GM11168 (cell line): ENCODE measurements around the gene GDE1.

Experiments used
- in situ Hi-C: fragments of 300-500 bp; cut with MboI; formaldehyde crosslinking; loops from one replicate; pipeline ENCODE4 v1.12.0; 2022; ENCODE audit warnings: low sequenced_read_pairs; ENCODE audit not compliant: unreplicated experiment

GDE1 gene

DNA sequence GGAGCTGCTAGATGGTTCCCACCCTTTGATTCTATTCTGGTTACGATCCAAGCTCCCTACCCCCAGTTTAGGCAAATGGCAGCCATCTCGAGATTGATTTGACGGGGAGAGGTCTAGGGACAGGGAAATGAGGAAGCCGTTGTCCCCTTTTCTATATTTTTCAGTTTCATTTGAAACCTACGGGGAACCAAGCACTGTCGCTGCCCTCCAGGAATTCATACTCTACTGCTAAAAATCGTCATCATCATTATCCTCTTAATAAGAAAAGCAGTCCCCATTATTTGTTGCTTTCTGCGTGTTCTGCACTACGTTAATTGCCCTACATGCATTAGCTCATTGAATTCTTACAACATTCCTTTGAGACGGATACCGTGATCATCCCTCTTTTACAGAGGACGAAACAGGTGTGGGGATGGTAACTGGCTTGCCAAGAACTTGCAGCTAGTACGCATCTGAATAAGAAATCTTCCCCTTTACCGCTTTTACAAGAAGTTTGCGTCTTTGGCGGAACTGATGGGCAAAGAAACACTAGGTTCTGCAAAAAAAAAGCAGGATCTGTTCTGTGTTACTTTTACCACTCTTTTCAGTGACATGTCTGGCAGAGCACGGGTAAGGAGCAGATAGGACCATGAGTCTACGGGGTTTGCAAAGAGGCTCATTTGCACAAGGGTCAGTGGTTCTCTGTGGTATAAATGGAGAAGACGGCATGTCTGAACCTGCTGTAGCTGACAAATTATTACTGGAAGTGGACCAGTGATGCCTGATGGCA lies 2.9 kb upstream of the GDE1 start:
- in situ Hi-C loops = loop anchor here (25.0 kb wide), 1 partner anchor 437 kb away; no protein-coding TSS in a partner anchor

DNA sequence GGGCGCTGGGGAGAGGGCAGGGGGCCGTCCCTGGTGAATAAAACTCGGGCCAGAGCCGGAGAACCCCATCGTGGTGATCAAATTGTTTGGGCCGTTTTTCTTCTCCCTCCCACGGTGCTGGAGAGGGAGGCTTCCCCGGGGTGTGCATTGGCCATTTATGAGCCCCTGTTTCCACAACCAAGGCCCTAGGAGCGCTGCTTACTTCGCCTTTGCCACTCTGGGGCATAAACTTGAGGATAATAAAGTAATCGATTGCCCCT lies 2.4 kb upstream of the GDE1 start:
- in situ Hi-C loops = loop anchor here (25.0 kb wide), 1 partner anchor 437 kb away; no protein-coding TSS in a partner anchor

DNA sequence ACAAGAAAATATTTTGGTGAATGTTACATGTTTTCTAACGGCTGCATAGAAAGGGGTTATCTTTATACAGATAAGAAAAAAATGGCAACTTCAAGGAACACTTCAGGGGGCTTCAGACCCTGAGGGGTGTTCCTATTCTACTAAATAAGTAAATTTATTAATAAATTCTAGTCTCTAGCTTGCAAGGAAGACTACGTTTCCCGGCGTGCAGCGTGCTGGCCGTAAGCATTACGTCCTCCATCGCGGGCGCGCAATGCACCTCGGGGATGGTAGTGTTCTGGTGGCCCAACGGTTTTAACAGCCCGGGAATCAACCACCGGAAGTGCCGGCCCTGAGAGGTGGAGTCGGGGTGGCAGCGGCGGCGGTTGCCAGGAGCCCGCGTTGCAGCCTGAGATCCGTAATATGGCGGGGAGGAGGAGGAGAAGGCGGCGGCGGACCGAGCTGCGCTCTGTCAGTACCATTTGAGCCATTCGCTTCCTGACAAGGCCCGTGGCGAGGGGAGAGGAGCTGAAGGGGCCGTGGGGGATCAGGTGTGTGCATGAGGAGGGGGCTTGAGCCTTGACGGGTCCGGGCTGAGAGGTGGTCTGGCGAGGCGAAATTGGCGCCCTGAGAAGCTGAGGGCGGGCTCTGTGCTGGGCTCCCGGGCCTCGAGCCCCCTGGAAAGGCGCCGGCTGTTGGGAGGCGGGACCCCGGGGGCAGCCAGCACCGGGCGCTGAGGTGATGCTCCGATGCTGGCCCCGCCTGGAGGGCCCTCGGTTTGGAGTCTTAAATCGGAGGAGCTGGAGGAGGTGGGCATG lies 1.9 kb upstream of the GDE1 start, which contains the start of gene CCP110:
CCP110 (plus strand) TSS at position 384 of the 797 bp plus-strand sequence. CDS start 3,940 bp downstream, outside the sequence.
- in situ Hi-C loops = loop anchor here (25.0 kb wide), 1 partner anchor 436 kb away; no protein-coding TSS in a partner anchor

DNA sequence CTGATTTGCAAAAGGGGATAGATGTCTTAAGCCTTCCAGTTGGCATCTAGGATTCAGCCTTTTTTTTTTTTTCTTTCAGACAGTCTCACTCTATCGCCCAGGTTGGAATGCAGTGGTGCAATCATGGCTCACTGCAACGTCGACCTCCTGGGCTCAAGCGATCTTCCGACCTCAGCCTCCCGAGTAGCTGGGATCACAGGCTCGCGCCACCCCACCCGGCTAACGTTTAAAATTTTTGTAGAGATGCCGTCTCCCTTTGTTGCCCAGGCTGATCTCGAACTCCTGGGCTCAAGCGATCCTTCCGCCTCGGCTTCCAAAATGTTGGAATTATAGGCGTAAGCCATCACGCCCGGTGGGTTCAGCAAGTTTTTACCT lies 1.3 kb upstream of the GDE1 start:
- in situ Hi-C loops = loop anchor here (25.0 kb wide), 1 partner anchor 436 kb away; no protein-coding TSS in a partner anchor

DNA sequence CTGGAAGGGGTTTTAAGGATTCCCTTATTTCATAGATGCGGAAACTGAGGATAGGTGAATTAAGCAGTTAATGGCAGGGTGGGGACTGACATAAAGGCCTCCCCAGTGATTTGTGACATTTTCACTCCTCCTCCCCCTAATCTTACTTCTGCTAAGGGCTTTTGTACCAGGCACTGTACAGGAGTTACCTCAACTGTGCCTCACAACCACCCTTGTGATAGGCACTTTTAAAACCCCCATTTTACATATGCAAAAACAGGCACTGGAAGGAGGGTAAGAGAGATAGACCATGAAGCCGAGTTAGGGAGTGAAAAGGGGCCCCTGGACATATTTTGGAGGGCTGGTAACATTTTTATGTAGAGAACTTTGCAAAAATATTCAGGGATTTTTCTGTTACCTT lies 862 bp upstream of the GDE1 start:
- in situ Hi-C loops = loop anchor here (25.0 kb wide), 1 partner anchor 435 kb away; no protein-coding TSS in a partner anchor

DNA sequence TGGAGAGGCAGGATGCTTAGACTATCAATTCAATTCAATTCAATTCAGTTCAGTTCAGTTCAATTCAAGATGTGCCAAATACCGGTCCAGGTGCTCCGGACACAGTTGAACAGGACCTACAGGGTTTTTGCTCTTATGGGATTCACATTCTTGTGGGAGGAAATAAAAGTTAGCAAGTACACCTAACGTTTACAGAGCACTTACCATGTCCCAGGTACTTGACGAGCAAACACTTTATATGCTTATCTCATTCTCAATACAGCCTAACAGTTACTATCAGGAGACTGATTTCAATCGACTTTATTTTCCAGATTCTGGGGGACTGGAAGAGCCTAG lies 467 bp upstream of the GDE1 start:
- in situ Hi-C loops = loop anchor here (25.0 kb wide), 1 partner anchor 435 kb away; no protein-coding TSS in a partner anchor

DNA sequence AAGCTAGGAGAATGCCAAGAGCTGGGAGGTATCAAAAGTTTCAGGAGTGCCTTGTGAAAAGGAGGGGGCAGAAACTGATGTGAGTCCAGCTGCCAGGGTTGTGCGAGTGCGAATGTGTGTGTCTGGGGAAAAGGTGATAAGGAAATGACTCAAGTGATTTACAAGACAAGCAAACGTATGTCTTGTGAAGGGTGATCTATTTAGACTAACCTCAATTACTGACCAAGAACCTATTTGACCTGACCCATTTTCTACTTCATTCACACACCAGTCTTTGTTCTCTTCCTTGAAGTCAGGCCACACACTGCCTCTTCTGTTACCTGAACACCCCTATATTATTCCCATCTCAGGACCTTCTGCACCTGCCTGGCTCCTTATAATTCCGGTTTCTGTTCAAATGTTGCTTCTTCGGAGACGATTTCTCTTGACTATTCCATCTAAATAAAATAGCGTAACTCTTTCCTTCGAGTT lies 1.0 kb downstream of the GDE1 start:
- in situ Hi-C loops = loop anchor here (25.0 kb wide), 1 partner anchor 434 kb away; no protein-coding TSS in a partner anchor

DNA sequence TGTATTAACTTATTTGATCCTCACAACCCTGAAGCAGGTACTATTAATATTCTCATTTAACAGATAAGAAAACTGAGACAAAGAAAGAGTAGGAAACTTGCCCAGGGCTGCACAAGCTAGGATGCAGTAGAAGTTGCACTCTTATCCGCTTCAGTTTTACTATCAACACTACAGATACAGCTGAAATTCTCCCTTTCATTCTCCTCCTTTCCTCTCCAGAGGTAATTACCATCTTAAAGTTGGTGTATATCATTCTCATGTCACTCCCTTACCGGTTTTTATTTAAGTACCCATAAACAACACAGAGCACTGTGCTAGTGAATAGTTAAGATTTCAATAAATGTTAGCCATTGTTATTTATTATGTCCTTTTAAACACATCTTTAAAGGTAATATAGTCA lies 3.5 kb downstream of the GDE1 start:
- in situ Hi-C loops = loop anchor here (25.0 kb wide), 1 partner anchor 431 kb away; no protein-coding TSS in a partner anchor

DNA sequence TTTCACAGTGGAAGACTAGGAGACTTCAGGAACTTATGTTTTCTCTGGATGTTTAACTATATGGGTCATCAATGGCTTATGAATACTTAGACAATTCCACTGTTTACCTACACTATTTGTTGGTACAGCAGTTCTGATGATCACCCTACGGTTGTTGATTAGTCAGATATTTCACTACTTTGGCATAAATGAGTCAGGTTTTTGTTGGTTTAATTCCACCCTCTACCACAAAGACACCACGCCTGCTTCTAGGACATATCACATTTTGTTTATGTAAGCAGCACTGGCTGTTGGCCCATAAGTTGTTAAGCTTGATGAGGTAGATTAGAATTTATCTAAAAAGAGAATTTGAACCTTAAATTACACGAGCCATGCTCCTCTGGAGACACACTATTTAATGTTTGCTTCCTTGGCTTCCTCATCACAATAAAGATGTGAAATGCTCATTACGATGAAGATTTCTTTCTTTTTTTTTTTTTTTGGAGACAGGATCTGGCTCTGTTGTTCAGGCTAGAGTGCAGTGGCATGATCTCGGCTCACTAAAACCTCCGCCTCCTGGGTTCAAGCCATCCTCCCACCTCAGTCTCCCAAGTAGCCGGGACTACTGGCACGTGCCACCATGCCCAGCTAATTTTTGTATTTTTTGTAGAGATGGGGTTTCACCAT lies 4.3 kb downstream of the GDE1 start:
- in situ Hi-C loops = loop anchor here (25.0 kb wide), 1 partner anchor 430 kb away; no protein-coding TSS in a partner anchor

DNA sequence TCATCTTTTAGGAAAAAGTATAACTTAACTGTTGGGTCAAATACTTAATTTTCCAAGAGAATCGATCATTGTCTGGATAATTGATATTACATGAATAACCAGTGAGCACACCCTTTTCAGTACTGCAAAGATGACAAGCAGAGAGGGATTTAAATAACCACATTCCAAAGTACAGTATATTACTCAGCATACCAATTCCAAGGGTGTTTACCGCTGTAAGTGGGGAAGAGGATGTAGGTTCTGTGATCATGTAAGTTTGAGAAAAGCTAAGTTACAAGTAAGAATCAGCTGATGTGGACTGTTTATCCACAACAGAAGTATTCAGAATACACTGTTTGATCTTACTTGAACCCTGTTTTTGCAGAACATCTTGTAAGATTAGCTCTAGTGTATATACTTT lies 6.1 kb downstream of the GDE1 start:
- in situ Hi-C loops = loop anchor here (25.0 kb wide), 1 partner anchor 428 kb away; no protein-coding TSS in a partner anchor

DNA sequence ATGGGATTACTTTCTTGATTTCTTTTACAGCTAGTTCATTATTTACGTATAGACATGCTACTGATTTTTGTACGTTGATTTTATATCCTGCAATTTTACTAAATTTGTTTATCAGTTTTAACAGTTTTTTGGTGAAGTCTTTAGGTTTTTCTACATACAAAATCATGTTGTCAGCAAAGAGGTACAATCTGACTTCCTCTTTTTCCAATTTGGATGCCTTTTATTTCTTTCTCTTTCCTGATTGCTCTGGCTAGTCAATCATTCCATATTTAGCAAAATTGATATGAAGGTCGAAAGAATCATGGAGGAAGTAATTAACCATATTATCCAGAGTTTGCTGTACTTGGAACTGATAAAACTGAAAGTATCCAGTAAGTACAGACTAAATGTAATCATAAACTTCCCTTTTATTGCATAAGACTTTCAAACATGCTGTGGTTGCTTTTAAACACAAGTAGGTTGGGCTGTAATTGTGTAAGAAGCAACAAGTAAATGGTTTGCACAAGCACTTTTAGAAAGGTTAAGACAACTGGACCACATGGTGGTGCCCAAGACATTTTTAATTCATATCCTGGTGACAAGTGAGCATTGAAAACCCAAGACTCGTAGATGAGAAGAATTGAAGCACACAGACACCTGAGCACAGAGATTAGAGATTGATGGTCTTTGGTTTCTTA lies 8.4 kb downstream of the GDE1 start:
- in situ Hi-C loops = loop anchor here (25.0 kb wide), 1 partner anchor 426 kb away; no protein-coding TSS in a partner anchor

DNA sequence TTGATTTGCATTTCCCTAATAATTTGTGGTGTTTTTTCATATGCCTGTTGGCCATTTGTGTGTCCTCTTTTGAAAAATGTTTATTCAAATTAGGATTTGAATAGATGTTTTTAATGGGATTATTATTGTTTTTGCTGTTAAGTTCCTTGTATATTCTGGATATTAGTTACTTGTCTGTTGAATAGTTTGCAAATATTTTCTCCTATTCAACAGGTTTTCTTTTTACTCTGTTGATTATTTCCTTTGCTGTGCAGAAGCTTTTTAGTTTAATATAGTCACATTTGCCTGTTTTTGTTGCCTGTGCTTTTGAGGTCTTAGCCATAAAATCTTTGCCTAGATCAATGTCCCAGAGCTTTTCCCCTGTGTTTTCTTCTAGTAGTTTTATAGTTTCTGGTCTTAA lies 9.6 kb downstream of the GDE1 start:
- in situ Hi-C loops = loop anchor here (25.0 kb wide), 1 partner anchor 425 kb away; no protein-coding TSS in a partner anchor

DNA sequence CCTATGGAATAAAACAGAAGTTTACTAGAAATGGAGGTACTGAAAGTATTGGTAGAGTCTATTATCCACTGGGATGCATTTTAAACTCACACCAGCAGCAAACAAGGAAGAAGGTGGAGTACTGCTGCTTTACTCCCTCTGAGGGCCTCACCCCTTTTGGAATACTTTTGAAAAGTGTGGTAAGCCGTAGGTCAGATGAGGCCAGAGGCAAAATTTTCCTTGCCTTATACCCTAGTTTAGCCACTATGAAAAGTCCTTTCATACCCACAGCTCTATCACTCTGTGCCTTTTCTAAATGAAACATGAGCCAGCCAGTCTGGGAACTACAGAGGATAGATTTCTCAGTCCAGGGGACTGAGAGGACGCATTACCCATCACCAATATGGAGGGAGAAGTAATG lies 14.0 kb downstream of the GDE1 start:
- in situ Hi-C loops = loop anchor here (25.0 kb wide), 1 partner anchor 421 kb away; no protein-coding TSS in a partner anchor

DNA sequence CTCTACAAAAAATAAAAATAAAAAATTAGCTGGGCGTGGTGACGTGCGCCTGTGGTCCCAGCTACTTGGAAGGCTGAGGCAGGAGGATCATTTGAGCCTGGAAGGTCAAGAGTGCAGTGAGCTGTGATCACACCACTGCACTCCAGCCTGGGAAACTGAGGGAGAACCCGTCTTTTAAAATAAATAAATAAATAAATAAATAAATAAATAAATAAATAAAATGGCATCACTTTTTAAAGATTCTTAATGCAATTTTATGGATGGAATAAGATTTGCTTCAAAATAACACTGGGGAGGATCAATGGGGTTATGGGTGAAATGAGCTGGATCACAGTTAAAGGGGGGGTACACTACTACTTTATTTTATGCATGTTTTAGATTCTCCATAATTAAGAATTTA lies 14.9 kb downstream of the GDE1 start:
- in situ Hi-C loops = loop anchor here (25.0 kb wide), 1 partner anchor 420 kb away; no protein-coding TSS in a partner anchor

DNA sequence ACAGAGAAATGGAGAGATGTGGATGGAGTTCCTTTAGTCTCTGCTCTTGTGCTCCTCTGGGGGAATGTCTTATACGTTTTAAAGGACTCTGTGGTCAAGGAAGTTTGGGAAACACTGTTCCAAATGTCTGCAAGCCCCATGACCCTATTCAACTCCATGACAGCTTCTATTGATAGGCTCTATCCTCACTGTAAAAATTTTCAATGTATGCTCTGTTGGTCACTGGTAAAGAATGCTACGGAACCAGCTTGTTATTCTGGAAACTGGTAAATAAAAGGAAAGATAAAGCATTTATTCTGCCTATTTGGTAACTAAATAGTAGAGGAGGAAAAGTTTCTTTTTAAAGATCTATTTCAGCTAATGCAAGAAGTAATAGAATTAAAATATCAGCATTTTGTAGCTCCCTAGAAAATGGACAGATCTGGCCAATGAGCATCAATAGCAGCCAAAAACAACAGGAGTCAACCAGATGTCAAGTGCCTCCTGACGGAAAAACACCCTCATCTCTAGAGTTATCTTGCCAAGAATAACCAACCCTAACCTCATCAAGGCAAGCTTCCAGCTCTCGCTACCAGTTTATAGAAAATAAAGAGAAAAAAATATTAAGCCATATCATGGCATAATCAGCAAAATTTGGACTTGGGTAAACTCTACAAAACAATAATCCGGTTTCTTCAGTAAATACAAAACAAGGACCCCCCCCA lies 16.1 kb downstream of the GDE1 start:
- in situ Hi-C loops = loop anchor here (25.0 kb wide), 1 partner anchor 418 kb away; no protein-coding TSS in a partner anchor

DNA sequence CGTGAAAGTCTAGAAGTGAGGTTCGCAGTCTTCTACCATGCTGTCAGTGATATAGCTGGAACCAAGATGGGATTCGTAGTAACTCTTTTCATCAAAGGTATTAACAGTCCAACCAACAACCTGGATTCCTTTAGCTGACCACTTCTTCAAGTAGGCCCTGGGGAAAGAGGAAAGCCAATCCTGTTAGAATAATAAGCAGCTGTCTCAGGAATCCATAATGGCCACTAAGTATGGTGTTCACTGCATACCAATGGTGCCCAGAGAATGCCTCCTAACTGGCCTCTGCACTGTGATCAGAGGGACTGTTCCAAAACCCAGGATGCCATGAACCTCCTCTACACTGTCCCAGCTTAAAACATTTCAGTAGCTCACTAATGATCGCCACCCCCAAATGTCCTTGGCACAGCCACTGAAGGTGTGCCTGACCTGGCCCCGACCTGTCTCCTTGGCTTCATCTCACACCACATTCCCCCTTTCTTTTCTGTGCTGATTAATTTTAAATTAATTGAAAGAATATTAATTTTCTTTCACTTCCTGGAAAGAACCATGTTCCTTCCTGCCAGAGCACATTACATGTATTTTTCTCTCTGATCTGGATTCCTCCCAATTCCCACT lies 18.3 kb downstream of the GDE1 start:
- in situ Hi-C loops = loop anchor here (25.0 kb wide), 1 partner anchor 416 kb away; no protein-coding TSS in a partner anchor

DNA sequence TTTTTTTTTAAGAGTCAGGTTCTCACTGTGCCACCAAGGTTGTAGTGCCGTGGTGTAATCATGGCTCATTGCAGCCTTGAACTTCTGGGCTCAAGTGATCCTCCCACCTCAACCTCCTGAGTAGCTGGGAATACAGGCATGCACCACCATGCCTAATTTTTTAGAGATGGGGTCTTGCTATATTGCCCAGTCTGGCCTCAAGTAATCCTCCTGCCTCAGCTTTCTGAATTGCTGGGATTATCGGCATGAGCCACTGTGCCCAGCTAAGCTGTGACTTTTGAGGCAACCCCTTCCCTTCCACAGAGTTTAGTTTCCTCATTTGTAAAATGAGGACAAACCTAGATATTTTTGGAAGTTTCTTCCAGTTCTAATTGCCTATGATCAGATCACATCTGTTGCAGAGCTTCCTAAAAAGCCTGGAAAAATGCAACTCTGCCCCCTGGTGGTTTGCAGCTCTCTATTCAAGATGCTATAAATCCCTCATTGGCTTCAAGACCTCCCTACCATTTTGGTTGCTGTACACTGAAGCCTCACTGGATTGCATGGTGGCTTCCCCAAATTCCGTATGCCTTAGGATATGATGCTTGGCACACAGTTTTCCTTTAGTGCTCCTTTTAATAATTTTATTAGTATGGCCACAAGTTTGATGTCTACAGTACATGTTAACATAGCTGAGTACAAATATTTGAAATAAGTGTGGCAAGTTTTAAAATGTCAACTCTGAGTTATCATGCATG lies 19.3 kb downstream of the GDE1 start:
- in situ Hi-C loops = loop anchor here (25.0 kb wide), 1 partner anchor 415 kb away; no protein-coding TSS in a partner anchor

DNA sequence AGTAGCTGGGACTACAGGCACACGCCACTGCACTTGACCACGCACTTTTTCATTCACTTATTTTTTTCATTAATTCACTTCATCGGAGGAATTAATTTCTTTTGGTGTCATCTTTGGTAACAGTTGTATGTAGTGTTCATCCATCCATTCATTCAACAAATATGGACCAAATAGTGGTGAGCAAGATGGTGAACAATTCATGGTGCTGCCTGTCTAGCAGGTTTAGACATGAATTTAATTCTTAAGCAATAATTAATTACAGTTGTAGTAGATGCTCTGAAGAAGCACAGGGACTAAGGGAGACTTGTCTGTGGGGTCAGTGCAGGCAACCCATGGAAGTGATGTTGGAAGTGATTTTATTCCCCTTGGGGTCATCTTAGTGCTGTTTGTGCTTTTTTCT lies 22.4 kb downstream of the GDE1 start:
- in situ Hi-C loops = loop anchor here (10.0 kb wide), 1 partner anchor 105 kb away; no protein-coding TSS in a partner anchor
